Stimulated activated CD8-positive, alpha-beta memory T cell treated with anti-CD3 and anti-CD28 coated beads, Interleukin-12 subunit alpha, Interleukin-12 subunit beta, amount 100 ng/mL, for 24 hours (primary cell): Measurements from ENCODE around the gene MMD.
"Not testable (repeated sequence)": the region's sequence is repeated elsewhere in the genome, so short reads cannot be mapped to it uniquely, and the experiment has no call there.

ENCODE experiments used
- DNase-seq: peaks from one replicate; pipeline ENCODE4 v3.0.0-alpha.2; 2020; ENCODE audit errors: extremely low read depth

MMD gene

GRCh38 chr17:55391764-55392467 is 29.7 kb downstream of the MMD start:
- no peak for DNase-seq

- DNase-seq = no peak
Observed at GRCh38 chr17:55391244-55391757, 30.3 kb downstream of the MMD start.

GRCh38 chr17:55390364-55390977 is 31.2 kb downstream of the MMD start:
- DNase-seq = no peak

- not testable (repeated sequence) for DNase-seq
Observed at GRCh38 chr17:55389715-55390114, 31.9 kb downstream of the MMD start.

- no peak for DNase-seq
Observed at GRCh38 chr17:55388842-55389241, 32.8 kb downstream of the MMD start.

- DNase-seq = no peak
Observed at GRCh38 chr17:55386796-55387332, 34.8 kb downstream of the MMD start.

- no peak for DNase-seq
Observed at GRCh38 chr17:55384643-55385232, 36.9 kb downstream of the MMD start.

- no peak for DNase-seq
Observed at GRCh38 chr17:55383771-55384642, 37.6 kb downstream of the MMD start.

GRCh38 chr17:55381017-55381770 is 40.4 kb downstream of the MMD start:
- no peak for DNase-seq

- DNase-seq = no peak
Observed at GRCh38 chr17:55377671-55378275, 43.9 kb downstream of the MMD start.

GRCh38 chr17:55368706-55369105 is 52.9 kb downstream of the MMD start:
- no peak for DNase-seq

- DNase-seq = no peak
Observed at GRCh38 chr17:55366020-55366481, 55.6 kb downstream of the MMD start.

GRCh38 chr17:55363033-55363432 is 58.6 kb downstream of the MMD start:
- no peak for DNase-seq

- DNase-seq = no peak
Observed at GRCh38 chr17:55360971-55361370, 60.7 kb downstream of the MMD start.

GRCh38 chr17:55356434-55357328 is 65.0 kb downstream of the MMD start:
- no peak for DNase-seq

GRCh38 chr17:55354941-55355340 is 66.7 kb downstream of the MMD start:
- no peak for DNase-seq

GRCh38 chr17:55354010-55354409 is 67.6 kb downstream of the MMD start:
- no peak for DNase-seq

GRCh38 chr17:55351226-55351625 is 70.4 kb downstream of the MMD start:
- DNase-seq = no peak

GRCh38 chr17:55350825-55351205 is 70.8 kb downstream of the MMD start:
- DNase-seq = no peak
